IMR-90 (cell line): Measurements from ENCODE around the gene GABRB1. TPM values are rescaled to one million over a fixed set of nuclear protein-coding genes. Genes with fewer than 3 reads are reported as not detected.

Source experiments
- ATAC-seq: fragments of 200-7000 bp; cut with Tn5 transposase; 2 replicates; pipeline ENCODE4 v1.9.1; 2020; ENCODE audit warnings: low read depth, mild to moderate bottlenecking, moderate library complexity
- BruUV-seq: library from RNA; stranded (reverse); fragments of 400-500 nt; replicated peaks from 2 replicates; lab custom pipeline; 2021; lab: Mats Ljungman, UMichigan
- CTCF ChIA-PET: fragments of 300-600 bp; formaldehyde crosslinking; extraction: SDS; loops from one replicate; lab custom pipeline; 2021; ENCODE audit warnings: antibody characterized with exemption; lab: Yijun Ruan, JAX
- POLR2A ChIA-PET: fragments of 300-600 bp; sonication (Branson Sonifier 250); formaldehyde crosslinking; loops from one replicate; lab custom pipeline; 2022; ENCODE audit warnings: antibody characterized with exemption; ENCODE audit not compliant: unreplicated experiment; lab: Charles Lee
- DNase-seq: peaks from one replicate; pipeline ENCODE4 v3.0.0; 2013
- H2AFZ ChIP-seq: replicated peaks from 2 replicates; pipeline ENCODE3; 2013; ENCODE audit warnings: low read length, mild to moderate bottlenecking; ENCODE audit not compliant: poor library complexity
- H2AK5ac ChIP-seq: 2 replicates; pipeline ENCODE4 v1.6.1; 2013; ENCODE audit warnings: low read depth, low read length, inconsistent platforms
- H2AK9ac ChIP-seq: replicated peaks from 2 replicates; pipeline ENCODE3; 2013; ENCODE audit warnings: mild to moderate bottlenecking, low read depth, low read length, moderate library complexity; ENCODE audit not compliant: poor library complexity
- H2BK120ac ChIP-seq: 2 replicates; pipeline ENCODE4 v1.6.1; 2013; ENCODE audit warnings: low read depth, low read length, inconsistent platforms
- H2BK15ac ChIP-seq: 3 replicates; pipeline ENCODE4 v1.6.1; 2013; ENCODE audit warnings: low read depth, low read length, inconsistent platforms
- H2BK20ac ChIP-seq: 2 replicates; pipeline ENCODE4 v1.6.1; 2013; ENCODE audit warnings: low read depth, mild to moderate bottlenecking, inconsistent platforms, low read length, moderate library complexity
- H2BK5ac ChIP-seq: 2 replicates; pipeline ENCODE4 v1.6.1; 2013; ENCODE audit warnings: mild to moderate bottlenecking, low read depth, low read length, inconsistent platforms; ENCODE audit not compliant: poor library complexity, severe bottlenecking
- H3K14ac ChIP-seq: replicated peaks from 2 replicates; pipeline ENCODE4 v1.6.1; 2013; ENCODE audit warnings: low read depth, low read length, inconsistent platforms
- H3K18ac ChIP-seq: 2 replicates; pipeline ENCODE4 v1.6.1; 2013; ENCODE audit warnings: low read depth, low read length, control low read depth
- H3K23ac ChIP-seq: 2 replicates; pipeline ENCODE4 v1.6.1; 2013; ENCODE audit warnings: low read depth, low read length, inconsistent platforms
- H3K27ac ChIP-seq: 2 replicates; pipeline ENCODE4 v1.5.1; 2013; ENCODE audit warnings: mild to moderate bottlenecking, control low read depth, low read length; ENCODE audit not compliant: insufficient read depth
- H3K27me3 ChIP-seq: 2 replicates; pipeline ENCODE4 v1.6.1; 2013; ENCODE audit warnings: low read length; ENCODE audit not compliant: control insufficient read depth, insufficient read depth
- H3K36me3 ChIP-seq: 2 replicates; pipeline ENCODE4 v1.6.1; 2013; ENCODE audit warnings: low read length, mixed read lengths; ENCODE audit not compliant: control insufficient read depth, insufficient read depth
- H3K4ac ChIP-seq: 2 replicates; pipeline ENCODE4 v1.6.1; 2013; ENCODE audit warnings: low read depth, low read length, inconsistent platforms
- H3K4me1 ChIP-seq: 2 replicates; pipeline ENCODE4 v1.6.1; 2013; ENCODE audit warnings: low read length, mixed read lengths; ENCODE audit not compliant: control insufficient read depth, insufficient read depth
- H3K4me2 ChIP-seq: 2 replicates; pipeline ENCODE4 v1.6.1; 2013; ENCODE audit warnings: low read depth, mild to moderate bottlenecking, control low read depth, low read length, moderate library complexity
- H3K4me3 ChIP-seq: 2 replicates; pipeline ENCODE4 v1.5.1; 2013; ENCODE audit warnings: low read depth, mild to moderate bottlenecking, control low read depth, low read length, moderate library complexity; ENCODE audit not compliant: insufficient read depth
- H3K56ac ChIP-seq: 2 replicates; pipeline ENCODE4 v1.6.1; 2013; ENCODE audit warnings: low read length, inconsistent platforms; ENCODE audit not compliant: insufficient read depth; ENCODE audit errors: extremely low read depth
- H3K79me1 ChIP-seq, 2 experiments: 2 replicates each; pipeline ENCODE4 v1.6.1; 2013; ENCODE audit warnings: low read length in 2 of 2, inconsistent platforms in 1 of 2, low read depth in 1 of 2
- H3K9ac ChIP-seq: 2 replicates; pipeline ENCODE4 v1.6.1; 2013; ENCODE audit warnings: low read depth, low read length, control low read depth
- H3K9me1 ChIP-seq: 2 replicates; pipeline ENCODE4 v1.6.1; 2013; ENCODE audit warnings: low read length, inconsistent platforms; ENCODE audit not compliant: insufficient read depth
- H3K9me3 ChIP-seq: 2 replicates; pipeline ENCODE4 v1.6.1; 2013; ENCODE audit warnings: low read length; ENCODE audit not compliant: control insufficient read depth, insufficient read depth
- H4K20me1 ChIP-seq: 2 replicates; pipeline ENCODE4 v1.6.1; 2013; ENCODE audit warnings: low read length, inconsistent platforms; ENCODE audit not compliant: insufficient read depth
- H4K5ac ChIP-seq: 2 replicates; pipeline ENCODE4 v1.6.1; 2013; ENCODE audit warnings: mild to moderate bottlenecking, low read depth, low read length, control low read depth
- H4K8ac ChIP-seq, 2 experiments: 2 replicates each; pipeline ENCODE4 v1.6.1; 2013; ENCODE audit warnings: low read depth in 2 of 2, low read length in 2 of 2, control low read depth in 1 of 2, inconsistent platforms in 1 of 2
- H4K91ac ChIP-seq: 2 replicates; pipeline ENCODE4 v1.6.1; 2013; ENCODE audit warnings: low read depth, low read length, inconsistent platforms; ENCODE audit not compliant: insufficient read depth
- BHLHE40 ChIP-seq: fragments of 150-350 bp; IDR thresholded peaks from 2 replicates; pipeline ENCODE4 v1.6.1; 2016; ENCODE audit warnings: mild to moderate bottlenecking, low read depth, low read length
- CEBPB ChIP-seq: IDR thresholded peaks from 2 replicates; pipeline ENCODE4 v1.6.1; 2012; ENCODE audit warnings: low read depth, low read length, improper control_type of control experiment
- CHD1 ChIP-seq: IDR thresholded peaks from 2 replicates; pipeline ENCODE4 v1.6.1; 2012; ENCODE audit warnings: low read depth, low read length, improper control_type of control experiment
- ELK1 ChIP-seq: fragments of 150-350 bp; IDR thresholded peaks from 2 replicates; pipeline ENCODE4 v1.6.1; 2016; ENCODE audit warnings: low read depth, mild to moderate bottlenecking, low read length, moderate library complexity, borderline replicate concordance
- MXI1 ChIP-seq: IDR thresholded peaks from 2 replicates; pipeline ENCODE4 v1.6.1; 2012; ENCODE audit warnings: low read depth, mild to moderate bottlenecking, low read length, moderate library complexity, borderline replicate concordance
- RAD21 ChIP-seq: IDR thresholded peaks from 2 replicates; pipeline ENCODE4 v1.6.1; 2012; ENCODE audit warnings: low read length, improper control_type of control experiment
- RCOR1 ChIP-seq: IDR thresholded peaks from 2 replicates; pipeline ENCODE4 v1.6.1; 2012; ENCODE audit warnings: mild to moderate bottlenecking, low read length, improper control_type of control experiment; ENCODE audit not compliant: insufficient replicate concordance
- RFX5 ChIP-seq: IDR thresholded peaks from 2 replicates; pipeline ENCODE4 v1.8.0; 2012; ENCODE audit warnings: low read depth, mild to moderate bottlenecking, low read length, moderate library complexity
- SMC3 ChIP-seq: fragments of 150-350 bp; IDR thresholded peaks from 2 replicates; pipeline ENCODE4 v1.6.1; 2016; ENCODE audit warnings: low read depth, mild to moderate bottlenecking, antibody characterized with exemption, low read length, moderate library complexity
- WGBS, 2 experiments: methylation state at CpG; one replicate each; pipeline versions ENCODE4 v1.1.5 to v1.1.7; 2013; ENCODE audit warnings: missing lambda C conversion rate in 2 of 2; ENCODE audit not compliant: insufficient read length in 1 of 2; ENCODE audit errors: extremely low coverage in 2 of 2; 5-methylcytosine and 5-hydroxymethylcytosine counted together
- dilution Hi-C: fragments of 300-500 bp; cut with HindIII; formaldehyde crosslinking; loops from one replicate; pipeline ENCODE4 v1.14.3; 2018; ENCODE audit warnings: low sequenced_read_pairs; ENCODE audit not compliant: unreplicated experiment
- in situ Hi-C: fragments of 300-500 bp; cut with MboI; formaldehyde crosslinking; loops from 3 replicates; pipeline ENCODE4 v1.14.3; 2019; ENCODE audit warnings: low sequenced_read_pairs, inconsistent platforms, mixed read lengths
- intact Hi-C: fragments of 100-400 bp; cut with micrococcal nuclease; formaldehyde crosslinking; loops from 2 replicates; pipeline ENCODE4 v1.10.0; 2022
- polyA plus RNA-seq, 3 experiments: library from polyadenylated mRNA; depleted of rRNA; stranded (reverse); fragments of >200 nt; gene quantifications; 2 replicates each; pipeline ENCODE4 v1.2.3, GENCODE V29; 2012; ENCODE audit warnings: low replicate concordance in 1 of 3
- total RNA-seq: library from RNA; depleted of rRNA; stranded (reverse); fragments of >200 nt; gene quantifications from 2 replicates; pipeline ENCODE4 v1.2.3, GENCODE V29; 2012
- TF ChIP-seq, protein P1 (sequence below): conservative IDR thresholded peaks from 2 replicates; pipeline ENCODE4 v1.5.1; 2012; ENCODE audit warnings: mild to moderate bottlenecking, low read depth, low read length, improper control_type of control experiment
- TF ChIP-seq, protein P2 (sequence below): fragments of 150-350 bp; IDR thresholded peaks from 2 replicates; pipeline ENCODE4 v1.6.1; 2017; ENCODE audit warnings: mild to moderate bottlenecking, antibody characterized with exemption, low read length, low read depth

Gene GABRB1
- total and polyA plus RNA-seq, 2 of the 4 experiments (the other 2 are of a cell fraction), result 4.7 to 16.1 TPM

DNA sequence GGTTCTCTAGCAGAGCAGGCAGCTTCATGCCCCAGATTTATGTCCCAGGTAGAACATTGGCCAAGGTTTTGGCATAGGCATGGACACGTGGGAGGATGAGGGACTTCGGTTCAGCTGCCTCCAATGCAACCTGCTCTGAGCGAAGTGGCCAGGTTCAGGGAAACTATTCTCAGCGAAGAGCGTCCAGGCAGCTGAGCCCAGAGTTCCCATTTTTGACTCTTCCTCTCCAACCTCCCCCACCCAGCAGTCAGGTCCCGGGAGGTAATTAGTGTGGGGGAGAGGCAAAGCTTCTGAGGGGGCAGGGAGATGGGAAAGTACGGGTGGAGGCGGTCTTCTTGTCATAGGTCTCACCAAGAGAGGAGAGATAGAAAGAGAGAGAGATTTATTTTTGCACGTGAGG lies 39.0 kb upstream of the GABRB1 start:
- Histone ChIP-seq H2AK5ac (no peak overlapping the region), H3K14ac (no peak overlapping the region), H3K9me3 (peaks cover 4% of the 10 kb centered on the region; the same call in 1 of the 2 replicates), H3K9me1 (0 out of 2 replicates have a peak, but pooled peaks cover 3% of the 10 kb centered on the region), H3K4ac (no peak overlapping the region), H3K9ac (no peak overlapping the region), H4K20me1 (no peaks in the 10 kb centered on the region), H3K27me3 (peaks cover 41% of the 10 kb centered on the region), H3K56ac (no peak overlapping the region), H3K23ac (peak overlapping the region; percentile 61), H3K4me2 (no peak overlapping the region), H3K79me1 (no peaks in the 10 kb centered on the region), H3K36me3 (no peaks in the 10 kb centered on the region; the same call in 1 of the 2 replicates), H3K18ac (no peak overlapping the region), H2AK9ac (no peak overlapping the region), H4K5ac (no peak overlapping the region), H4K91ac (no peak overlapping the region), H2BK20ac (no peak overlapping the region), H3K4me1 (no peaks in the 10 kb centered on the region), H3K27ac (no peak overlapping the region), H4K8ac (no peak overlapping the region), H2BK5ac (no peak overlapping the region), H2BK15ac (no peak overlapping the region), H2BK120ac (no peak overlapping the region), H2AFZ (no peak overlapping the region), H3K4me3 (no peak overlapping the region)
- dilution Hi-C loops (no loop called here), in situ Hi-C loops (no loop called here), intact Hi-C loops (no loop called here)
- DNase-seq (no peak), ATAC-seq (no peak)
- ChIA-PET CTCF (no interaction called here), POLR2A (no interaction called here)
- TF ChIP-seq SMC3 (no peak), ELK1 (no peak), RAD21 (no peak), MXI1 (no peak), CEBPB (no peak), RCOR1 (no peak), BHLHE40 (no peak), RFX5 (no peak), CHD1 (no peak)
- TF ChIP-seq, protein P1, sequence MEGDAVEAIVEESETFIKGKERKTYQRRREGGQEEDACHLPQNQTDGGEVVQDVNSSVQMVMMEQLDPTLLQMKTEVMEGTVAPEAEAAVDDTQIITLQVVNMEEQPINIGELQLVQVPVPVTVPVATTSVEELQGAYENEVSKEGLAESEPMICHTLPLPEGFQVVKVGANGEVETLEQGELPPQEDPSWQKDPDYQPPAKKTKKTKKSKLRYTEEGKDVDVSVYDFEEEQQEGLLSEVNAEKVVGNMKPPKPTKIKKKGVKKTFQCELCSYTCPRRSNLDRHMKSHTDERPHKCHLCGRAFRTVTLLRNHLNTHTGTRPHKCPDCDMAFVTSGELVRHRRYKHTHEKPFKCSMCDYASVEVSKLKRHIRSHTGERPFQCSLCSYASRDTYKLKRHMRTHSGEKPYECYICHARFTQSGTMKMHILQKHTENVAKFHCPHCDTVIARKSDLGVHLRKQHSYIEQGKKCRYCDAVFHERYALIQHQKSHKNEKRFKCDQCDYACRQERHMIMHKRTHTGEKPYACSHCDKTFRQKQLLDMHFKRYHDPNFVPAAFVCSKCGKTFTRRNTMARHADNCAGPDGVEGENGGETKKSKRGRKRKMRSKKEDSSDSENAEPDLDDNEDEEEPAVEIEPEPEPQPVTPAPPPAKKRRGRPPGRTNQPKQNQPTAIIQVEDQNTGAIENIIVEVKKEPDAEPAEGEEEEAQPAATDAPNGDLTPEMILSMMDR, result no peak
- TF ChIP-seq, protein P2, sequence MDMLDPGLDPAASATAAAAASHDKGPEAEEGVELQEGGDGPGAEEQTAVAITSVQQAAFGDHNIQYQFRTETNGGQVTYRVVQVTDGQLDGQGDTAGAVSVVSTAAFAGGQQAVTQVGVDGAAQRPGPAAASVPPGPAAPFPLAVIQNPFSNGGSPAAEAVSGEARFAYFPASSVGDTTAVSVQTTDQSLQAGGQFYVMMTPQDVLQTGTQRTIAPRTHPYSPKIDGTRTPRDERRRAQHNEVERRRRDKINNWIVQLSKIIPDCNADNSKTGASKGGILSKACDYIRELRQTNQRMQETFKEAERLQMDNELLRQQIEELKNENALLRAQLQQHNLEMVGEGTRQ, result no peak
- BruUV-seq, result no TSS peak
- WGBS, 2 experiments, result no CpG with 5 or more reads among the region's 9 CpGs
